Measurements from ENCODE around the gene SHANK1. TPM values are rescaled to one million over a fixed set of nuclear protein-coding genes. Genes with fewer than 3 reads are reported as not detected.

Gene SHANK1
- total and polyA plus RNA-seq, 8 donors, result 0.06 to 0.69 (median 0.19) TPM; not detected in 1

- DNase-seq (peak in 5 of 6 donors; percentile 35 to 70 (median 49)), FAIRE-seq (no peak), ATAC-seq (no peak)
- intact Hi-C loops (cut with DNase I), result no loop called here
- 15 to 23% methylated on average over 33 to 39 of the region's 39 CpGs for WGBS, 2 donors
- H3K4me3 ChIP-seq, result no peak overlapping the region
- H3K27ac ChIP-seq, result no peak overlapping the region
- no peak for TF ChIP-seq CTCF (IDR thresholded peaks at IDR 0.05)
- H3K36me3 ChIP-seq, result no peaks in the 10 kb centered on the region
- peaks cover 0 to 5% (median 4%) of the 10 kb centered on the region in 3 donors for H3K4me1 ChIP-seq
- no peaks in the 10 kb centered on the region for H3K9me3 ChIP-seq
- no peaks in the 10 kb centered on the region for H3K27me3 ChIP-seq
These were observed 8.6 kb upstream of the SHANK1 start for GRCh38 chr19:50728084-50728737.

- Histone ChIP-seq H3K4me3 (peak overlapping the region in 2 of 4 donors; percentile 55 to 57), H3K36me3 (no peaks in the 10 kb centered on the region), H3K27ac (no peak overlapping the region), H3K27me3 (no peaks in the 10 kb centered on the region), H3K9me3 (no peaks in the 10 kb centered on the region), H3K4me1 (peaks cover 0 to 5% (median 4%) of the 10 kb centered on the region in 3 donors)
- WGBS, 2 donors, result 46 to 54% methylated on average over 9 of the region's 9 CpGs
- no peak for TF ChIP-seq CTCF (IDR thresholded peaks at IDR 0.05)
- ATAC-seq (no peak), FAIRE-seq (no peak), DNase-seq (no peak)
- intact Hi-C loops (cut with DNase I), result no loop called here
These were observed 6.3 kb upstream of the SHANK1 start for GRCh38 chr19:50725911-50726230.

- DNase-seq (peak in 1 of 6 donors; percentile 24), FAIRE-seq (no peak), ATAC-seq (no peak)
- Histone ChIP-seq H3K4me3 (peak overlapping the region; percentile 29 to 57 (median 54)), H3K9me3 (no peaks in the 10 kb centered on the region), H3K36me3 (no peaks in the 10 kb centered on the region), H3K27ac (peak overlapping the region in 2 of 4 donors; percentile 31 to 60), H3K27me3 (no peaks in the 10 kb centered on the region), H3K4me1 (peaks cover 0 to 5% (median 4%) of the 10 kb centered on the region in 3 donors)
- no peak for TF ChIP-seq CTCF (IDR thresholded peaks at IDR 0.05)
- intact Hi-C loops (cut with DNase I), result no loop called here
- WGBS, 2 donors, result 3 to 4% methylated on average over 48 to 52 of the region's 52 CpGs
These were observed 5.8 kb upstream of the SHANK1 start for GRCh38 chr19:50725218-50725910.

GRCh38 chr19:50724522-50725217, 5.1 kb upstream of the SHANK1 start:
- intact Hi-C loops (cut with DNase I), result no loop called here
- no peaks in the 10 kb centered on the region for H3K36me3 ChIP-seq
- peak overlapping the region; percentile 28 to 72 (median 38) for H3K27ac ChIP-seq
- 1% methylated on average over 56 to 65 of the region's 65 CpGs for WGBS, 2 donors
- peaks cover 0 to 5% (median 4%) of the 10 kb centered on the region in 3 donors for H3K4me1 ChIP-seq
- ATAC-seq (peak; percentile 93 to 97 (median 94)), DNase-seq (peak; percentile 97 to 100 (median 100)), FAIRE-seq (no peak)
- peak overlapping the region; percentile 37 to 57 (median 54) for H3K4me3 ChIP-seq
- no peaks in the 10 kb centered on the region for H3K27me3 ChIP-seq
- no peaks in the 10 kb centered on the region for H3K9me3 ChIP-seq
- peak; percentile 58 to 82 (median 73) for TF ChIP-seq CTCF (IDR thresholded peaks at IDR 0.05)

Measured in pancreas (tissue), 10 donors.